HEK293 (cell line): ENCODE data around the gene HELQ.
"Not testable (repeated sequence)": the region's sequence is repeated elsewhere in the genome, so short reads cannot be mapped to it uniquely, and the experiment has no call there.

Experiments
- CTCF ChIA-PET: fragments of 350-600 bp; formaldehyde crosslinking; extraction: SDS; loops from one replicate; lab custom pipeline; 2021; ENCODE audit warnings: antibody characterized with exemption; lab: Yijun Ruan, JAX
- POLR2A ChIA-PET: fragments of 300-600 bp; formaldehyde crosslinking; extraction: SDS; loops from one replicate; lab custom pipeline; 2020; ENCODE audit warnings: antibody characterized with exemption, inconsistent platforms; lab: Yijun Ruan, JAX
- H3K27ac ChIP-seq: fragments of 200-500 bp; sonication (Bioruptor generic); 2 replicates; pipeline ENCODE4 v1.5.1; 2014; ENCODE audit warnings: low read depth, low read length, control low read depth, inconsistent platforms; ENCODE audit errors: extremely low read depth
- H3K36me3 ChIP-seq, 2 experiments: fragments of 200-500 bp in 1 of 2; sonication (Bioruptor generic) in 1 of 2; 1 replicate in 1 of 2; 2 replicates in 1 of 2; pipeline ENCODE4 v1.5.1; 2014 to 2017; ENCODE audit warnings: inconsistent platforms in 2 of 2, low read length in 2 of 2; ENCODE audit not compliant: control insufficient read depth in 2 of 2, insufficient read depth in 1 of 2
- H3K4me1 ChIP-seq: fragments of 200-500 bp; sonication (Bioruptor generic); 2 replicates; pipeline ENCODE4 v1.5.1; 2014; ENCODE audit warnings: mild to moderate bottlenecking, low read length, inconsistent platforms; ENCODE audit not compliant: control insufficient read depth, insufficient read depth
- H3K4me3 ChIP-seq: 2 replicates; pipeline ENCODE4 v1.5.1; 2011; ENCODE audit warnings: low read depth, mild to moderate bottlenecking, control low read depth, low read length, moderate library complexity
- H3K9me3 ChIP-seq: fragments of 200-500 bp; sonication (Bioruptor generic); 2 replicates; pipeline ENCODE4 v1.5.1; 2014; ENCODE audit warnings: low read depth, low read length, inconsistent platforms; ENCODE audit not compliant: control insufficient read depth, insufficient read depth
- BCL6B ChIP-seq: fragments of 450-650 bp; formaldehyde crosslinking; IDR thresholded peaks from 2 replicates; pipeline ENCODE4 v1.5.1; 2017; ENCODE audit warnings: missing biosample characterization, missing genetic modification characterization
- EGR2 ChIP-seq: fragments of 450-650 bp; formaldehyde crosslinking; IDR thresholded peaks from 2 replicates; pipeline ENCODE4 v1.5.1; 2016; ENCODE audit warnings: low read depth, missing biosample characterization, missing genetic modification characterization
- PRDM1 ChIP-seq: fragments of 450-650 bp; formaldehyde crosslinking; IDR thresholded peaks from 2 replicates; pipeline ENCODE4; 2016; ENCODE audit warnings: missing biosample characterization, missing genetic modification characterization
- SALL2 ChIP-seq: fragments of 450-650 bp; formaldehyde crosslinking; IDR thresholded peaks from 2 replicates; pipeline ENCODE4 v1.5.0; 2017; ENCODE audit warnings: missing biosample characterization, mild to moderate bottlenecking, missing genetic modification characterization, borderline replicate concordance
- ZBTB20 ChIP-seq: fragments of 450-650 bp; formaldehyde crosslinking; IDR thresholded peaks from 2 replicates; pipeline ENCODE4 v1.5.1; 2016; ENCODE audit warnings: missing biosample characterization, missing genetic modification characterization
- ZBTB49 ChIP-seq: fragments of 450-650 bp; formaldehyde crosslinking; IDR thresholded peaks from 2 replicates; pipeline ENCODE4 v1.5.1; 2016; ENCODE audit warnings: missing biosample characterization, missing genetic modification characterization, low read depth
- ZFP41 ChIP-seq: fragments of 450-650 bp; formaldehyde crosslinking; IDR thresholded peaks from 2 replicates; pipeline ENCODE4 v1.5.1; 2016; ENCODE audit warnings: missing biosample characterization, missing genetic modification characterization, borderline replicate concordance
- ZFP69B ChIP-seq: fragments of 450-650 bp; formaldehyde crosslinking; IDR thresholded peaks from 2 replicates; pipeline ENCODE4 v1.5.1; 2016; ENCODE audit warnings: missing biosample characterization, missing genetic modification characterization
- ZNF10 ChIP-seq: fragments of 450-650 bp; formaldehyde crosslinking; IDR thresholded peaks from 2 replicates; pipeline ENCODE4 v1.5.1; 2017; ENCODE audit warnings: missing biosample characterization, missing genetic modification characterization
- ZNF16 ChIP-seq: fragments of 450-650 bp; formaldehyde crosslinking; IDR thresholded peaks from 2 replicates; pipeline ENCODE4 v1.5.1; 2016; ENCODE audit warnings: low read depth, missing biosample characterization, missing genetic modification characterization
- ZNF19 ChIP-seq: fragments of 450-650 bp; formaldehyde crosslinking; IDR thresholded peaks from 2 replicates; pipeline ENCODE4; 2016; ENCODE audit warnings: missing biosample characterization, missing genetic modification characterization, low read depth
- ZNF202 ChIP-seq: fragments of 450-650 bp; formaldehyde crosslinking; IDR thresholded peaks from 2 replicates; pipeline ENCODE4 v1.5.1; 2016; ENCODE audit warnings: missing biosample characterization, missing genetic modification characterization, borderline replicate concordance
- ZNF24 ChIP-seq: fragments of 450-650 bp; formaldehyde crosslinking; IDR thresholded peaks from 2 replicates; pipeline ENCODE4 v1.5.1; 2016; ENCODE audit warnings: missing biosample characterization, missing genetic modification characterization
- ZNF292 ChIP-seq: fragments of 450-650 bp; formaldehyde crosslinking; IDR thresholded peaks from 2 replicates; pipeline ENCODE4 v1.5.1; 2016; ENCODE audit warnings: low read depth, missing biosample characterization, missing genetic modification characterization, borderline replicate concordance
- ZNF366 ChIP-seq: fragments of 450-650 bp; formaldehyde crosslinking; conservative IDR thresholded peaks from 2 replicates; pipeline ENCODE4 v1.5.1; 2016; ENCODE audit warnings: missing biosample characterization, missing genetic modification characterization
- ZNF585B ChIP-seq: fragments of 450-650 bp; formaldehyde crosslinking; IDR thresholded peaks from 2 replicates; pipeline ENCODE4 v1.5.1; 2016; ENCODE audit warnings: missing biosample characterization, missing genetic modification characterization
- ZNF654 ChIP-seq: fragments of 450-650 bp; formaldehyde crosslinking; IDR thresholded peaks from 2 replicates; pipeline ENCODE4 v1.5.1; 2016; ENCODE audit warnings: low read depth, missing biosample characterization, missing genetic modification characterization
- ZNF660 ChIP-seq: fragments of 450-650 bp; IDR thresholded peaks from 2 replicates; pipeline ENCODE4 v1.5.1; 2018; ENCODE audit warnings: missing biosample characterization, mild to moderate bottlenecking, missing genetic modification characterization
- ZNF670 ChIP-seq: fragments of 450-650 bp; formaldehyde crosslinking; IDR thresholded peaks from 2 replicates; pipeline ENCODE4 v1.5.1; 2016; ENCODE audit warnings: missing biosample characterization, missing genetic modification characterization, low read depth

The HELQ gene

GRCh38 chr4:83504503-83504902, 48.9 kb upstream of the HELQ start:
- H3K9me3 ChIP-seq, result no peaks in the 10 kb centered on the region

GRCh38 chr4:83503974-83504373, 48.4 kb upstream of the HELQ start:
- CTCF ChIA-PET, result no interaction called here

More at GRCh38 chr4:83504503-83504902, 48.9 kb upstream of the HELQ start:
- Histone ChIP-seq H3K27ac (no peak overlapping the region), H3K4me3 (no peak overlapping the region), H3K36me3 (no peaks in the 10 kb centered on the region), H3K4me1 (no peaks in the 10 kb centered on the region)
- ChIA-PET CTCF (no interaction called here), POLR2A (no interaction called here)
- TF ChIP-seq ZBTB49 (tag by site-specific recombination), result no peak
- TF ChIP-seq ZNF585B (tag by site-specific recombination), result no peak

GRCh38 chr4:83501671-83502070, 46.0 kb upstream of the HELQ start:
- H3K27ac ChIP-seq, H3K4me1 ChIP-seq, H3K36me3 ChIP-seq, H3K9me3 ChIP-seq, H3K4me3 ChIP-seq, POLR2A ChIA-PET: not testable (repeated sequence)
- CTCF ChIA-PET, result interaction anchor here (1.5 kb wide), 1 partner anchor 12 kb away, joined by 6 read pairs; no protein-coding TSS in a partner anchor
- peak; percentile 23; the same call in 1 of the 2 replicates for TF ChIP-seq PRDM1 (tag by site-specific recombination)
- TF ChIP-seq ZNF366 (tag by site-specific recombination), result peak; percentile 81

More at GRCh38 chr4:83503974-83504373, 48.4 kb upstream of the HELQ start:
- Histone ChIP-seq H3K4me3 (no peak overlapping the region), H3K4me1 (no peaks in the 10 kb centered on the region), H3K36me3 (no peaks in the 10 kb centered on the region), H3K9me3 (no peaks in the 10 kb centered on the region), H3K27ac (no peak overlapping the region)
- POLR2A ChIA-PET, result no interaction called here
- TF ChIP-seq ZBTB20 (tag by site-specific recombination) (no peak), BCL6B (tag by site-specific recombination) (no peak), ZNF292 (tag by site-specific recombination) (no peak), EGR2 (tag by site-specific recombination) (no peak), ZNF16 (tag by site-specific recombination) (no peak), ZNF654 (tag by site-specific recombination) (no peak), ZFP69B (no peak), ZNF10 (tag by site-specific recombination) (no peak), ZNF202 (tag by site-specific recombination) (no peak), SALL2 (no peak), ZNF24 (tag by site-specific recombination) (no peak), ZNF660 (tag by site-specific recombination) (no peak), ZNF670 (no peak), ZNF585B (tag by site-specific recombination) (no peak), ZFP41 (no peak), ZNF19 (no peak)
